Left lung (tissue), 10 donors: Measurements from ENCODE around the gene TRAF3IP3. TPM values are rescaled to one million over a fixed set of nuclear protein-coding genes. Genes with fewer than 3 reads are reported as not detected.

Experiments used
- ATAC-seq: fragments of 200-7000 bp; cut with Tn5 transposase; one replicate; pipeline ENCODE4 v1.9.1; 2020; ENCODE audit warnings: moderate library complexity
- DNase-seq, 4 donors: peaks; one replicate each; pipeline ENCODE4 v3.0.0-alpha.2; 2013 to 2020
- H3K27ac ChIP-seq, 2 donors: fragments of 200-600 bp; sonication (generic) in 1 of 2; one replicate each; pipeline versions ENCODE4 v1.5.0 to v1.8.0; 2020 to 2021
- H3K27me3 ChIP-seq, 2 donors: fragments of 200-600 bp; sonication (generic) in 1 of 2; one replicate each; pipeline versions ENCODE4 v1.5.0 to v1.8.0; 2020 to 2021
- H3K36me3 ChIP-seq, 2 donors: fragments of 200-600 bp; sonication (generic) in 1 of 2; one replicate each; pipeline versions ENCODE4 v1.5.0 to v1.8.0; 2020 to 2021
- H3K4me1 ChIP-seq, 2 donors: fragments of 200-600 bp; one replicate each; pipeline ENCODE4 v1.8.0; 2021
- H3K4me3 ChIP-seq, 2 donors: fragments of 200-600 bp; sonication (generic) in 1 of 2; one replicate each; pipeline versions ENCODE4 v1.5.0 to v1.8.0; 2020 to 2021; ENCODE audit warnings: mild to moderate bottlenecking in 1 of 2
- H3K9me3 ChIP-seq, 2 donors: fragments of 200-600 bp; sonication (generic) in 1 of 2; one replicate each; pipeline versions ENCODE4 v1.5.0 to v1.8.0; 2020 to 2021
- intact Hi-C, 2 donors: fragments of 100-400 bp; cut with DNase I; formaldehyde crosslinking; loops; one replicate each; pipeline versions ENCODE4 v1.11.2 to v1.14.2; 2022
- polyA plus RNA-seq, 6 donors: library from polyadenylated mRNA; unstranded; fragments of 120-200 nt; gene quantifications; one replicate each; pipeline ENCODE4 v1.2.1, GENCODE V29; 2013; ENCODE audit not compliant: insufficient read length in 6 of 6
- total RNA-seq, 2 donors: library from RNA; stranded (reverse); fragmentation: NEBNext Ultra II Directional; extraction: Animal tissue kit (Norgen Biotek cat#: 25700); gene quantifications; one replicate each; pipeline ENCODE4 v1.2.1, GENCODE V29; 2021
- TF ChIP-seq, protein P1 (sequence below), 2 donors: fragments of 200-600 bp; sonication (generic) in 1 of 2; IDR thresholded peaks; one replicate each; pipeline versions ENCODE4 v1.5.0 to v1.8.0; 2021; ENCODE audit warnings: antibody characterized with exemption in 2 of 2
- donor health status: DM: no; HTN: yes; CAD: no.
- donor health status: DM: no; HTN: no; CAD: no.

TRAF3IP3 gene
- total and polyA plus RNA-seq, 8 donors: 2.2 to 13.5 (median 3.1) TPM

DNA sequence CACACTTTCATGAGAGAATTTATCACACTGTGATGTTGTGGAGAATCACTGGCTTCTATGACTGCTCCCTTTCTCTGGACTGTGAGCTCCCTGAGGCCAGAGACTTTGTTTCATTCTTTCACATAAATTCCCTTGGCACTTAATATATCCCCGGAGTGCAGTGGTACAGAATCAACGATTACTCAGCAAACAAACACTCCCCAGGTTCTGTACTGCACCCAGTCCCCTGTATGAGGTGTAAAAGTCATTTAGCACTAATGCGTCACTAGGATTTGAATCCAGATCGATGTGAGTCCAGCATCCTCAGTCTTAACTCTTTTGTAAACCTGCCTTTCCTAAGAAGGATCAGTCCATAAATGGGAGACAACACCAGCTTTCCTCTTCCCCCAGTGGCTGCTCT lies 65.1 kb downstream of the TRAF3IP3 start:
- no peaks in the 10 kb centered on the region for H3K9me3 ChIP-seq
- no peak overlapping the region for H3K4me3 ChIP-seq
- ATAC-seq: no peak
- peaks cover 0 to 37% of the 10 kb centered on the region in 2 donors for H3K27me3 ChIP-seq
- peaks cover 0 to 11% of the 10 kb centered on the region in 2 donors for H3K4me1 ChIP-seq
- DNase-seq: no peak
- TF ChIP-seq, protein P1, sequence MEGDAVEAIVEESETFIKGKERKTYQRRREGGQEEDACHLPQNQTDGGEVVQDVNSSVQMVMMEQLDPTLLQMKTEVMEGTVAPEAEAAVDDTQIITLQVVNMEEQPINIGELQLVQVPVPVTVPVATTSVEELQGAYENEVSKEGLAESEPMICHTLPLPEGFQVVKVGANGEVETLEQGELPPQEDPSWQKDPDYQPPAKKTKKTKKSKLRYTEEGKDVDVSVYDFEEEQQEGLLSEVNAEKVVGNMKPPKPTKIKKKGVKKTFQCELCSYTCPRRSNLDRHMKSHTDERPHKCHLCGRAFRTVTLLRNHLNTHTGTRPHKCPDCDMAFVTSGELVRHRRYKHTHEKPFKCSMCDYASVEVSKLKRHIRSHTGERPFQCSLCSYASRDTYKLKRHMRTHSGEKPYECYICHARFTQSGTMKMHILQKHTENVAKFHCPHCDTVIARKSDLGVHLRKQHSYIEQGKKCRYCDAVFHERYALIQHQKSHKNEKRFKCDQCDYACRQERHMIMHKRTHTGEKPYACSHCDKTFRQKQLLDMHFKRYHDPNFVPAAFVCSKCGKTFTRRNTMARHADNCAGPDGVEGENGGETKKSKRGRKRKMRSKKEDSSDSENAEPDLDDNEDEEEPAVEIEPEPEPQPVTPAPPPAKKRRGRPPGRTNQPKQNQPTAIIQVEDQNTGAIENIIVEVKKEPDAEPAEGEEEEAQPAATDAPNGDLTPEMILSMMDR (IDR thresholded peaks at IDR 0.05): no peak
- intact Hi-C loops: no loop called here
- no peaks in the 10 kb centered on the region for H3K36me3 ChIP-seq
- H3K27ac ChIP-seq: no peak overlapping the region

DNA sequence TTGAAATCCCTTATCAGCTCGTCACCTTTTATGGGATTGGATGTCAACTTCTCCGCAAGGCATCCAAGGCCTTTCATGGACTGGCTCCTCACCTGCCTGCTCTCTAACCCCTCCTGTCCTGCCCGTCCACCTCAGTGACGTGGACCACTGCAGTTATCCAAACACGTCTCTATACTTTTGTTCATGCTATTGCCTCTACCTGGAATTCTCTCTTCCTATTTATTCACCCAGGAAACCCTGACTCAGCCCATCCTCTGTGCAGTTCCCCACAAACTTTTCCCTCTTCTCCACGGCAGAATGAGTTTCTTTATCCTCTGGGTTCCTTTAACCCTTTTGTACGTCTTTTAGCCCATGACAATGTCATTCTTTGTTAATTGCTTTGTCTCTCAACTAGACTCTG lies 66.9 kb downstream of the TRAF3IP3 start:
- TF ChIP-seq, protein P1 (IDR thresholded peaks at IDR 0.05): no peak
- Histone ChIP-seq H3K4me1 (peaks cover 0 to 16% of the 10 kb centered on the region in 2 donors), H3K27ac (no peak overlapping the region), H3K4me3 (no peak overlapping the region), H3K27me3 (peaks cover 0 to 37% of the 10 kb centered on the region in 2 donors), H3K36me3 (no peaks in the 10 kb centered on the region), H3K9me3 (no peaks in the 10 kb centered on the region)
- DNase-seq (no peak), ATAC-seq (no peak)
- intact Hi-C loops: no loop called here

DNA sequence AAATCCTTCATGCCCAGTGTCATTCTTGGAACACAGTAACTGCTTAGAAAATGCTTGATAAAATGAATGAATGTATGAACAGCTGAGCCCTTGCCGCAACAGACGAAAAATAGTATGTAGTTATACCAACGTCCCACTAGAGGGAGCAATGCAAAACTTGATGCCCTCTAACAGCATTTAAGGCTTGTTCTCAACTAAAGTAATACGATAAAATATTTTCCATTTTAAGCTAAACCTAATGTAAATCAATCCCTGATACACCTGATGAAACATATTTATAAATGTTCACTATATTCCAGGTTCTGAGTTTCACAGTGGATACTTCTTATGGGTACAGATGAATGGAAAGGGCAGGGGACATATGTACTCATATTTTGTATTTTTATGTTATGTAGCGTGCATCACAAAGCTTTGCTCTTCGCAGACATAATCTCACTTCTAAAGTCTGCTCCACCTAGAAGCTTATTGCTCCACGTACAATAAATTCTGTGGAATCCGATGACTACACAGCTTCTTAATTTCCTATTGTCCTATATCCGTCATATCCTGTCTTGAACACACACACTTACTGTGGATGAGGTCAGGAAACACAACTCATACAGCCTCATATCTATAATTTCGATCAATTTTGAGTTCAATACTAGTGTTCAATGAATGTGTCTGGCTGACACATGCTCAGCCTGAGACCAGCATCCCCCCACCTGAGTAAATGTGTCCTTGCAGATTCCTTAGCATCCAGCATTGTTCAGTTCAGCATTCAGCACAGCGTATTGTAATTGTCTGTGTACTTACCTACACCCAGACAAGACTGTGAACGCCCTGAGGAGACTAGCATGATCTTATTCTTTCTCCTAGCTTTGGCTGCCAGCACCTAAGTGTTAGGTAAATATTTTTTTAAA lies 67.5 kb downstream of the TRAF3IP3 start:
- Histone ChIP-seq H3K36me3 (no peaks in the 10 kb centered on the region), H3K27me3 (peaks cover 0 to 37% of the 10 kb centered on the region in 2 donors), H3K27ac (no peak overlapping the region), H3K9me3 (no peaks in the 10 kb centered on the region), H3K4me1 (peaks cover 0 to 16% of the 10 kb centered on the region in 2 donors), H3K4me3 (no peak overlapping the region)
- intact Hi-C loops: no loop called here
- ATAC-seq (peak; percentile 69), DNase-seq (peak in 2 of 4 donors; percentile 26 to 47)
- TF ChIP-seq, protein P1 (IDR thresholded peaks at IDR 0.05): peak; percentile 63 to 77

DNA sequence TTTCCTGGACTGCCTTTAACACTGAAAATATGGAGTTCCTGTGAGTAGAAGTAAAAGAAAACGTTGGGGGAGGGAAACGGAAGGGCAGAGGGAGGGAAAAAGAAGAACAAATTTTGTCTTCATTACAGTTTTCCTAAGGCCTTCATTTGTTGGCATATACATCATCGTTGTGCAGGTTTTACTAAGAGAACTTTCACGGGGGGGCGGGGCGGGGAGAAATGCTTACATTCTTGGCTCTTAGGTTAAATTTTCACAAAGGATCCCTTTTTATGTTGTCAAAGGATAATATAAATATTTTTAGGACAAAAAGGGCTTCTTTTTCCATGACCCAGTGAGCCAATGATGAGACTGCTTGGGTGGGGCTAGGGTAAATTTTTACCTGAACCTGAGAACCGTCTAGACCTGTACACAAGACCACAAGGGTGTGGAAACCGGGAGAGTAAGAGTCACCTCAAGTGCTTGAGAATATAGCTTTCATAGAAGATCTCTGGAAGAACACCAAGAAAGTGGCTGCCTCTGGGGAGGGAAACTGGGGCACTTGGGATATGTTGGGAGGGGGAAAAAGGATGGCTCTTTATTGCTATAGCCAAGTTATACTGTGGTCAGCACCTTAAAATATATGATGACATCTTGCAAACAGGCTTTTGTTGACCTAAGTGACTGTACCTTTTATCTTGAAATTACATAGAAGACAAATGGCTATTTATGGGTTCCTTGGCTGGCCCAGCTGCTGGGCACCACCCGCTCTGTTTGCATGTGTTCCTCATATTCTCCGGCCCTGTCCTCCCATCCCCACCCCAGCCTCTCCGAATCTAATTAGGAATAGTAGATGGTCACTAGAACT lies 70.0 kb downstream of the TRAF3IP3 start:
- ATAC-seq (no peak), DNase-seq (no peak)
- peaks cover 0 to 18% of the 10 kb centered on the region in 2 donors for H3K27me3 ChIP-seq
- TF ChIP-seq, protein P1 (IDR thresholded peaks at IDR 0.05): no peak
- H3K36me3 ChIP-seq: peaks cover 0 to 2% of the 10 kb centered on the region in 2 donors
- H3K9me3 ChIP-seq: no peaks in the 10 kb centered on the region
- H3K27ac ChIP-seq: no peak overlapping the region
- no peak overlapping the region for H3K4me3 ChIP-seq
- intact Hi-C loops: no loop called here
- H3K4me1 ChIP-seq: peaks cover 0 to 32% of the 10 kb centered on the region in 2 donors
